HFFc6 (cell line): ENCODE results near the gene ZSCAN21. TPM values are rescaled to one million over a fixed set of nuclear protein-coding genes. Genes with fewer than 3 reads are reported as not detected.

Experiments
- DNase-seq: peaks from one replicate; pipeline ENCODE4 v3.0.0-alpha.2; 2018
- H3K27ac Mint-ChIP-seq: 2 replicates; pipeline ENCODE4 v1.8.0; 2020; ENCODE audit warnings: mild to moderate bottlenecking, mixed read lengths
- H3K27me3 Mint-ChIP-seq: 2 replicates; pipeline ENCODE4 v1.8.0; 2021; ENCODE audit warnings: mild to moderate bottlenecking, moderate library complexity, mixed read lengths; ENCODE audit not compliant: insufficient read depth
- H3K36me3 Mint-ChIP-seq: 2 replicates; pipeline ENCODE4 v1.8.0; 2021; ENCODE audit warnings: low read depth, mixed read lengths
- H3K4me1 Mint-ChIP-seq: 2 replicates; pipeline ENCODE4 v1.8.0; 2020; ENCODE audit warnings: low read depth, mixed read lengths
- H3K4me3 Mint-ChIP-seq: 2 replicates; pipeline ENCODE4 v1.8.0; 2020; ENCODE audit warnings: mild to moderate bottlenecking, moderate library complexity, mixed read lengths
- H3K9me3 Mint-ChIP-seq: 2 replicates; pipeline ENCODE4 v1.8.0; 2020; ENCODE audit warnings: mild to moderate bottlenecking, mixed read lengths
- CTCF ChIP-seq: fragments of 200-600 bp; sonication (generic); IDR thresholded peaks from 2 replicates; pipeline ENCODE4 v1.5.0; 2021; ENCODE audit warnings: antibody characterized with exemption, mild to moderate bottlenecking
- total RNA-seq, 6 experiments: library from RNA; stranded (reverse); fragmentation: NEBNext Ultra II Directional; extraction: Animal tissue kit (Norgen Biotek cat#: 25700); gene quantifications; 2 replicates in 1 of 6; 3 replicates in 5 of 6; pipeline ENCODE4 v1.2.3, GENCODE V29; 2021

The ZSCAN21 gene
- total RNA-seq, 6 experiments from 2014 or later: 8.2 to 9.8 (median 9.2) TPM

DNA sequence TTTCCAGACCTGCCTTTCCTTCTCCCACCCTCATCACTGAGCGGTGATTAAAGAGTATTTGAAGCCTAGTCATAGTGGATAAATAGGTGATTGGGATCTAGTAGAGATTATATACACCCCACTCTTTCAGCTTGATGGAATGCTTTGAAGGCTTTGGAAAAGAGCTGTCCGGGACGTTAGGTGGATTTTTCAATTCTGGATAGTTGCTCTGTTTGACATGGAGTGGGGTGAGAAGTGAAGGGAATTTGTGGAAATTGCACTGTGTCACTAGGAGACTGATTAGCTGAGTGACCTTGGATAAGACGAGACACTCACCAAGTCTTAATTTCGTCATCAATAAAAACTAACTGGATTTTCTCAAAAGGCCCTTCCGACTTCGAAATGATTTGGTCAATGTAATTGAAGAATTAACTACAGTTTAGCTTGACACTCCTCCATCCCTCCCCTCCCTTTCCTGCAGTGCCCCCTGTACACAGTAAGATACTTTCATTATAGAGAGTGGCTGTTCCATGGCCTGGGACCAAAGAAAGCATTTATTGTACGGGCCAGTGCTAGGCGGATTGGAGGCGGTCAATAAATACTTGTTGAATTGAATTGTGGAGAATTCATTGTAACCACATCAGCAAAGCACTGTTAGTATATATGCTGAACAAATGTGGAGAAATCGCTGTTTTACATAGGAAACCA is 33.2 kb upstream of the ZSCAN21 start:
- peaks cover 29% of the 10 kb centered on the region for H3K4me1 Mint-ChIP-seq
- peaks cover 21% of the 10 kb centered on the region for H3K36me3 Mint-ChIP-seq
- no peak for TF ChIP-seq CTCF
- no peaks in the 10 kb centered on the region for H3K9me3 Mint-ChIP-seq
- peak overlapping the region; percentile 97 for H3K27ac Mint-ChIP-seq
- DNase-seq: no peak
- peak overlapping the region; percentile 89 for H3K4me3 Mint-ChIP-seq
- H3K27me3 Mint-ChIP-seq: no peaks in the 10 kb centered on the region; the same call in none of the 2 replicates

DNA sequence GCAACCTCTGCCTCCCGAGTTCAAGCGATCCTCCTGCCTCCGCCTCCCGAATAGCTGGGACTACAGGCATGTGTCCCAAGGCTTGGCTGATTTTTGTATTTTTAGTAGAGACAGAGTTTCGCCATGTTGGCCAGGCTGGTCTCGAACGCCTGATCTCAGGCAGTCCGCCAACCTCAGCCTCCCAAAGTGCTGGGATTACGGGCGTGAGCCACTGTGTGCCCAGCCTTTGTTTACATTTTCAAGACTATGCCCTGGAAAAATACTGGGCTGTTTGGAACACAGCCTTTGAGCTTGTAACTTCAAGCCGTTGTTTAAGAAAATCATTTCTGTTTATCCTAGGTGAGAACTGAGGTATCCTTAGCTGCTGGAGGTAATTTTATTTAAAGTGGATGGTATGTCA is 32.3 kb upstream of the ZSCAN21 start:
- no peak overlapping the region for H3K27ac Mint-ChIP-seq
- peaks cover 32% of the 10 kb centered on the region for H3K4me1 Mint-ChIP-seq
- no peaks in the 10 kb centered on the region; the same call in none of the 2 replicates for H3K27me3 Mint-ChIP-seq
- peak overlapping the region; percentile 45 for H3K4me3 Mint-ChIP-seq
- no peaks in the 10 kb centered on the region for H3K9me3 Mint-ChIP-seq
- no peak for TF ChIP-seq CTCF
- DNase-seq: no peak
- H3K36me3 Mint-ChIP-seq: peaks cover 21% of the 10 kb centered on the region

- no peaks in the 10 kb centered on the region for H3K9me3 Mint-ChIP-seq
- H3K4me1 Mint-ChIP-seq: peaks cover 32% of the 10 kb centered on the region
- TF ChIP-seq CTCF: no peak
- peak overlapping the region; percentile 9; the same call in 1 of the 2 replicates for H3K27ac Mint-ChIP-seq
- peaks cover 21% of the 10 kb centered on the region for H3K36me3 Mint-ChIP-seq
- DNase-seq: no peak
- no peaks in the 10 kb centered on the region; the same call in none of the 2 replicates for H3K27me3 Mint-ChIP-seq
- H3K4me3 Mint-ChIP-seq: no peak overlapping the region
Observed at GRCh38 chr7:100017875-100018274, 31.7 kb upstream of the ZSCAN21 start.

DNA sequence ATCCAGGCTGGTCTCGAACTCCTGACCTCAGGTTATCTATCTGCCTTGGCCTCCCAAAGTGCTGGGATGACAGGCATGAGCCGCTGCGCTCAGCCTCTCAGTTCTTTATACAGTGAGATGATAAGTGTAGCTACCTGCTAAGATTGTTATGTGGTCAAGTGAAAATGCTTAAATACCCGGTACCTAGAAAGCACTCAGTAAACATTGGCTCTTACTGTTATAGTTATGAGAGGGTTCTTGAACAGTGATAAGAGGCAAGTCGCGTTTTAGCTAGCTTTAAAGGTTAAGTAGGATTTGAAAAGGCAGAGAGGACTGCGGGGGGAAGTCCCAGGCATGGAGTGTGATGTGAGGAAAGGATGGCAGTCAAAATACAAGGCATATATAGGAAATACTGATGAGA is 29.7 kb upstream of the ZSCAN21 start:
- Mint-ChIP-seq H3K36me3 (peaks cover 28% of the 10 kb centered on the region), H3K27me3 (no peaks in the 10 kb centered on the region; the same call in none of the 2 replicates), H3K9me3 (no peaks in the 10 kb centered on the region), H3K27ac (peak overlapping the region; percentile 15; the same call in 1 of the 2 replicates), H3K4me1 (peaks cover 30% of the 10 kb centered on the region), H3K4me3 (no peak overlapping the region)
- DNase-seq: no peak
- TF ChIP-seq CTCF: no peak

- Mint-ChIP-seq H3K9me3 (no peaks in the 10 kb centered on the region), H3K27me3 (no peaks in the 10 kb centered on the region; the same call in none of the 2 replicates), H3K36me3 (peaks cover 32% of the 10 kb centered on the region), H3K4me1 (peaks cover 36% of the 10 kb centered on the region), H3K27ac (no peak overlapping the region), H3K4me3 (no peak overlapping the region)
- no peak for TF ChIP-seq CTCF
- no peak for DNase-seq
Observed at GRCh38 chr7:100021297-100021696, 28.3 kb upstream of the ZSCAN21 start.
